Lung (tissue), 12 donors: ENCODE data around the gene ERCC6L2. TPM values are rescaled to one million over a fixed set of nuclear protein-coding genes. Genes with fewer than 3 reads are reported as not detected.

ENCODE experiments used
- ATAC-seq: fragments of 200-7000 bp; cut with Tn5 transposase; one replicate; pipeline ENCODE4 v1.9.1; 2020; ENCODE audit warnings: moderate number of reproducible peaks; ENCODE audit not compliant: insufficient read depth, low FRiP score
- DNase-seq, 3 donors: peaks; one replicate each; pipeline ENCODE4 v3.0.0-alpha.2; 2013 to 2017
- H3K27ac ChIP-seq, 2 donors: one replicate each; pipeline ENCODE4 v1.5.1; 2013; ENCODE audit warnings: mild to moderate bottlenecking in 2 of 2, moderate library complexity in 2 of 2, control low read depth in 1 of 2, inconsistent platforms in 1 of 2, low read depth in 1 of 2, low read length in 1 of 2
- H3K27me3 ChIP-seq, 3 donors: one replicate each; pipeline ENCODE4 v1.5.1; 2013; ENCODE audit warnings: low read length in 2 of 3; ENCODE audit not compliant: control insufficient read depth in 3 of 3, insufficient read depth in 3 of 3
- H3K36me3 ChIP-seq, 4 donors: one replicate each; pipeline ENCODE4 v1.5.1; 2013; ENCODE audit warnings: low read length in 4 of 4, mild to moderate bottlenecking in 1 of 4, moderate library complexity in 1 of 4; ENCODE audit not compliant: control insufficient read depth in 4 of 4, insufficient read depth in 4 of 4
- H3K4me1 ChIP-seq, 5 donors: one replicate each; pipeline ENCODE4 v1.5.1; 2013; ENCODE audit warnings: low read length in 5 of 5, mild to moderate bottlenecking in 2 of 5, moderate library complexity in 1 of 5; ENCODE audit not compliant: control insufficient read depth in 5 of 5, insufficient read depth in 5 of 5
- H3K4me3 ChIP-seq: one replicate; pipeline ENCODE4 v1.5.1; 2013; ENCODE audit warnings: mild to moderate bottlenecking, control low read depth, moderate library complexity
- H3K9ac ChIP-seq, 2 donors: one replicate each; pipeline ENCODE4 v1.5.1; 2013; ENCODE audit warnings: low read length in 2 of 2, control low read depth in 1 of 2; ENCODE audit not compliant: insufficient read depth in 1 of 2
- H3K9me3 ChIP-seq, 4 donors: one replicate each; pipeline ENCODE4 v1.5.1; 2013; ENCODE audit warnings: low read length in 3 of 4, mild to moderate bottlenecking in 1 of 4, moderate library complexity in 1 of 4; ENCODE audit not compliant: control insufficient read depth in 4 of 4, insufficient read depth in 3 of 4
- WGBS, 2 donors: extraction: QIAGEN DNeasy Blood & Tissue Kit; methylation state at CpG; one replicate each; pipeline ENCODE4 v1.1.7; 2013; 5-methylcytosine and 5-hydroxymethylcytosine counted together
- polyA plus RNA-seq, 2 donors: library from polyadenylated mRNA; stranded (reverse); fragments of 200-250 nt; gene quantifications; one replicate each; pipeline ENCODE4 v1.2.1, GENCODE V29; 2013
- total RNA-seq, 2 donors: library from RNA; depleted of rRNA in 1 of 2; stranded (reverse); fragments of >200 nt in 1 of 2; gene quantifications; one replicate each; pipeline ENCODE4 v1.2.1, GENCODE V29; 2014 to 2021
- TF ChIP-seq, protein P1 (sequence below): IDR thresholded peaks from 2 replicates; pipeline ENCODE4 v1.5.1; 2012; ENCODE audit warnings: mild to moderate bottlenecking; ENCODE audit errors: control extremely low read depth, extremely low read depth
- donor health status: control.
- donor health status: control.
- donor health status: Bipolar disorder and iron deficiency.
- donor health status: healthy.
- donor health status: DM: yes; HTN: yes; CAD: no.

Gene ERCC6L2
- total and polyA plus RNA-seq, 4 donors = 4.3 to 125 (median 24.5) TPM

DNA sequence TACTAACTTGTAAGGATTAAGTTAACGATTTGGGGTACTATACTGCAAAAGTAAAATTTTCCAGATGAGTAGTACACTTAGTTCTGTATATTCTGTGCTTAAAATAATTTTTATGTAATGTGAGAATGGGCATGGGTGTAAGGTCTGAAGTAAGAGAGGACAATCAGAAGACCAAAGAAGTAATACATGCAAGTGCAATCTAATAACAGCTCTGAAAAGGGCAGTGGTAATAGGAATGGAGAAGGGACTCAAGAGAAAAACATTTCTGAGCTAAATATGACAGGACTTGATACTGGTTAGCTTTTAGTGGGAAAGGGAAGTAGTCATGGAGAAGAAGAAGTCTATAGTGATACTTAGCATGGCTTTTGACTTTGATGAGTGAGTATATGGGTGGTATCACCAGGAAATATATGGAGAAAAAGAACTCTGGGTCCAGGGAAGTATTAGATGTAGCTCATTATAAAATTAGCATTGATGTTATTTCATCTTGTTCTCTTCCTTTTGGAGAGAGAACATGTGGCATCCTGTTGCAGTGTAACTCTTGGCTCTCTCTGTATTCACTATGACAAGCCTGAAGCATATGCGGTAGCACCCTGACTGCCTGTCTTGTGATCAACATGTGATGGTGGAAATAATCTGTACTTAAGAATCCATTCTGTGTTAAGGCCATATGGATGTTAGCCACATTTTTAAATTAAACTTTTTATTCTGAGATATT, 60.5 kb downstream of the ERCC6L2 start:
- H3K4me1 ChIP-seq = peaks cover 0 to 2% (median 0%) of the 10 kb centered on the region in 5 donors
- peaks cover 9 to 55% (median 34%) of the 10 kb centered on the region in 4 donors for H3K36me3 ChIP-seq
- no peak overlapping the region for H3K27ac ChIP-seq
- TF ChIP-seq, protein P1, sequence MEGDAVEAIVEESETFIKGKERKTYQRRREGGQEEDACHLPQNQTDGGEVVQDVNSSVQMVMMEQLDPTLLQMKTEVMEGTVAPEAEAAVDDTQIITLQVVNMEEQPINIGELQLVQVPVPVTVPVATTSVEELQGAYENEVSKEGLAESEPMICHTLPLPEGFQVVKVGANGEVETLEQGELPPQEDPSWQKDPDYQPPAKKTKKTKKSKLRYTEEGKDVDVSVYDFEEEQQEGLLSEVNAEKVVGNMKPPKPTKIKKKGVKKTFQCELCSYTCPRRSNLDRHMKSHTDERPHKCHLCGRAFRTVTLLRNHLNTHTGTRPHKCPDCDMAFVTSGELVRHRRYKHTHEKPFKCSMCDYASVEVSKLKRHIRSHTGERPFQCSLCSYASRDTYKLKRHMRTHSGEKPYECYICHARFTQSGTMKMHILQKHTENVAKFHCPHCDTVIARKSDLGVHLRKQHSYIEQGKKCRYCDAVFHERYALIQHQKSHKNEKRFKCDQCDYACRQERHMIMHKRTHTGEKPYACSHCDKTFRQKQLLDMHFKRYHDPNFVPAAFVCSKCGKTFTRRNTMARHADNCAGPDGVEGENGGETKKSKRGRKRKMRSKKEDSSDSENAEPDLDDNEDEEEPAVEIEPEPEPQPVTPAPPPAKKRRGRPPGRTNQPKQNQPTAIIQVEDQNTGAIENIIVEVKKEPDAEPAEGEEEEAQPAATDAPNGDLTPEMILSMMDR = no peak
- no peak for DNase-seq
- H3K4me3 ChIP-seq = no peak overlapping the region
- ATAC-seq = no peak
- 96 to 99% methylated on average over 2 of the region's 2 CpGs for WGBS, 2 donors
- H3K27me3 ChIP-seq = no peaks in the 10 kb centered on the region
- no peak overlapping the region for H3K9ac ChIP-seq
- H3K9me3 ChIP-seq = peaks cover 0 to 9% (median 2%) of the 10 kb centered on the region in 4 donors

DNA sequence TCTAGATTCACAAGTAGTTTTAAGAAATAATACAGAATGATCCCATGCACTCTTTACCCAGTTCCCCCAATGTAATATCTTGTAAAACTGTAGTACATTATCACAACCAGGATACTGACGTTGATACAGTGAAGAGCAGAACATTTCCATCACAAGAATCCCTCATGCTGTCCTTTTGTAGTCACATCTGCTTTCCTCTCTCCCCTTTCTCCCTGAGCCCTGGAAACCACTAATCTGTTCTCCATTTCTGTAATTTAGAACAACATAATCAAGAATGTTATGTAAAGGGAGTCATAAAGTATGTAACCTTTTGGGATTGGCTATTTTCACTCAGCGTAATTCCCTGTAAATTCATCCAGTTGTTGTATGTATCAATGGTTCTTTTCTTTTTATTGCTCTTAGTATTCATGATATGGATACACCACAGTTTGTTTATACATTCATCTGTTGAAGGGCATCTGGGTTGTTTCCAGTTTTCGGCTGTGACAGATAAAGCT, 61.1 kb downstream of the ERCC6L2 start:
- peaks cover 8 to 61% (median 36%) of the 10 kb centered on the region in 4 donors for H3K36me3 ChIP-seq
- 88 to 89% methylated on average over 3 of the region's 3 CpGs for WGBS, 2 donors
- no peak for DNase-seq

DNA sequence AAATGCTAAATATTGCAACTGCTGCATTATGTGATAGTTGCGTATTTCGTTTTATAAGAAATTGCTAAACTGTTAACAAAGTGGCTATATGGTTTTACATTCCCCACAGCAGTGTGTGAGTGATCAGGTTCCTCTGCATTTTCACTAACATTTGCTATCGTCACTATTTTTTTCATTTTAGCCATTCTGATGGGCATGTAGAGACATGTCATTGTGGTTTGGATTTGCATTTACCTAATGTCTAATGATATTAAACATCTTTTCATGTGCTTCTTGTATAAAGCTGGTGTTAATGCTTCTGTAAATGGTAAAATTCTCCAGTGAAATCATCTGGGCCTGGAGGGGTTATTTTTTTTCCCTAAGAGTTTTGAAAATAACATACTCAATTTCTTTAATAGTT, 61.6 kb downstream of the ERCC6L2 start:
- no peak overlapping the region for H3K4me3 ChIP-seq
- TF ChIP-seq, protein P1 = no peak
- 92 to 98% methylated on average over 3 of the region's 3 CpGs for WGBS, 2 donors
- peaks cover 8 to 66% (median 38%) of the 10 kb centered on the region in 4 donors for H3K36me3 ChIP-seq
- DNase-seq = no peak
- peaks cover 0 to 9% (median 4%) of the 10 kb centered on the region in 4 donors for H3K9me3 ChIP-seq
- H3K27me3 ChIP-seq = no peaks in the 10 kb centered on the region
- no peak for ATAC-seq
- H3K9ac ChIP-seq = no peak overlapping the region
- H3K4me1 ChIP-seq = no peaks in the 10 kb centered on the region
- no peak overlapping the region for H3K27ac ChIP-seq

More for the DNA sequence above, 61.1 kb downstream of the ERCC6L2 start:
- Histone ChIP-seq H3K4me3 (no peak overlapping the region), H3K27me3 (no peaks in the 10 kb centered on the region), H3K4me1 (no peaks in the 10 kb centered on the region), H3K9ac (no peak overlapping the region), H3K9me3 (peaks cover 0 to 9% (median 3%) of the 10 kb centered on the region in 4 donors), H3K27ac (no peak overlapping the region)
- no peak for ATAC-seq
- TF ChIP-seq, protein P1 = no peak
